Astrocyte (in vitro differentiated cells and primary cell): Measurements from ENCODE around the gene MOG.

ENCODE experiments used
- CTCF ChIP-seq: IDR thresholded peaks from 2 replicates; pipeline ENCODE4 v1.5.1; 2011; ENCODE audit warnings: low read depth, mild to moderate bottlenecking, inconsistent platforms, low read length, moderate library complexity; ENCODE audit not compliant: insufficient read depth
- EZH2 ChIP-seq: IDR thresholded peaks from 2 replicates; pipeline ENCODE4 v1.6.1; 2012; ENCODE audit warnings: mild to moderate bottlenecking, low read length, inconsistent platforms; ENCODE audit not compliant: insufficient read depth

GRCh38 chr6:29710281-29710941, 53.5 kb downstream of the MOG start:
- TF ChIP-seq CTCF (no peak), EZH2 (no peak)
